ENCODE results near the gene TM4SF1. TPM values are rescaled to one million over a fixed set of nuclear protein-coding genes. Genes with fewer than 3 reads are reported as not detected.

The TM4SF1 gene
- total and polyA plus RNA-seq, 8 donors, result 29.8 to 468 (median 90.0) TPM

- intact Hi-C loops (cut with DNase I; ENCODE audit: low total_unique reads), result no loop called here
- H3K4me3 ChIP-seq, result no peak overlapping the region
- H3K4me1 ChIP-seq, result no peaks in the 10 kb centered on the region
- H3K27me3 ChIP-seq, result no peaks in the 10 kb centered on the region
- H3K9me3 ChIP-seq, result no peaks in the 10 kb centered on the region
- TF ChIP-seq POLR2AphosphoS5 (IDR thresholded peaks at IDR 0.05), result no peak
- no peak for TF ChIP-seq CTCF (IDR thresholded peaks at IDR 0.05)
- no peak for TF ChIP-seq POLR2A (IDR thresholded peaks at IDR 0.05)
- no peak for TF ChIP-seq EP300 (IDR thresholded peaks at IDR 0.05)
- DNase-seq, result no peak
- no peak overlapping the region for H3K27ac ChIP-seq
- H3K36me3 ChIP-seq, result no peaks in the 10 kb centered on the region
Measured at GRCh38 chr3:149324332-149324731, 53.1 kb downstream of the TM4SF1 start.

GRCh38 chr3:149321640-149322039 lies 55.8 kb downstream of the TM4SF1 start:
- Histone ChIP-seq H3K36me3 (no peaks in the 10 kb centered on the region), H3K4me1 (peaks cover 0 to 6% (median 1%) of the 10 kb centered on the region in 4 donors), H3K27me3 (no peaks in the 10 kb centered on the region), H3K27ac (no peak overlapping the region), H3K4me3 (no peak overlapping the region), H3K9me3 (no peaks in the 10 kb centered on the region)
- 41 to 68% (median 62%) methylated on average over 2 of the region's 2 CpGs for WGBS, 5 donors
- TF ChIP-seq POLR2A (IDR thresholded peaks at IDR 0.05), result no peak
- no peak for TF ChIP-seq EP300 (IDR thresholded peaks at IDR 0.05)
- no peak for TF ChIP-seq CTCF (IDR thresholded peaks at IDR 0.05)
- no peak for TF ChIP-seq POLR2AphosphoS5 (IDR thresholded peaks at IDR 0.05)
- DNase-seq, result no peak
- intact Hi-C loops (cut with DNase I; ENCODE audit: low total_unique reads), result no loop called here

GRCh38 chr3:149321136-149321535 lies 56.3 kb downstream of the TM4SF1 start:
- Histone ChIP-seq H3K27ac (no peak overlapping the region), H3K4me1 (peaks cover 0 to 8% (median 3%) of the 10 kb centered on the region in 4 donors), H3K4me3 (no peak overlapping the region), H3K36me3 (no peaks in the 10 kb centered on the region), H3K9me3 (no peaks in the 10 kb centered on the region), H3K27me3 (no peaks in the 10 kb centered on the region)
- no peak for TF ChIP-seq CTCF (IDR thresholded peaks at IDR 0.05)
- no peak for DNase-seq
- intact Hi-C loops (cut with DNase I; ENCODE audit: low total_unique reads), result no loop called here

GRCh38 chr3:149319750-149320149 lies 57.7 kb downstream of the TM4SF1 start:
- H3K4me1 ChIP-seq, result peaks cover 0 to 22% (median 5%) of the 10 kb centered on the region in 4 donors
- H3K36me3 ChIP-seq, result no peaks in the 10 kb centered on the region
- 87 to 95% (median 91%) methylated on average over 3 of the region's 3 CpGs for WGBS, 5 donors
- H3K9me3 ChIP-seq, result no peaks in the 10 kb centered on the region
- H3K27ac ChIP-seq, result no peak overlapping the region
- H3K27me3 ChIP-seq, result no peaks in the 10 kb centered on the region
- TF ChIP-seq CTCF (IDR thresholded peaks at IDR 0.05) (no peak), EP300 (IDR thresholded peaks at IDR 0.05) (no peak), POLR2A (IDR thresholded peaks at IDR 0.05) (no peak)
- no peak overlapping the region for H3K4me3 ChIP-seq
- no peak for DNase-seq
- intact Hi-C loops (cut with DNase I; ENCODE audit: low total_unique reads), result no loop called here

Other genes starting within 250 kb of the TM4SF1 start
- 10 to 100 TPM; 11.2 to 23.9 (median 14.6) TPM for gene HPS3, start 248.0 kb downstream of the TM4SF1 start, total RNA-seq
- 1 to 10 TPM; 6.3 to 9.5 (median 7.0) TPM for gene HPS3, start 248.0 kb downstream of the TM4SF1 start, polyA plus RNA-seq
- 1 to 10 TPM in 2 of 5 donors, under 1 TPM in 1, not detected in 2; 0.73 to 7.5 (median 2.8) TPM for gene CP, start 155.8 kb downstream of the TM4SF1 start, total RNA-seq
- gene CP, start 155.8 kb downstream of the TM4SF1 start, polyA plus RNA-seq, result 10 to 100 TPM in 2 of 3 donors, under 1 TPM in 1; 0.46 to 15.4 (median 10.1) TPM
- gene TM4SF18, start 44.0 kb downstream of the TM4SF1 start, total RNA-seq, result 10 to 100 TPM in 1 of 5 donors, 1 to 10 TPM in 3, not detected in 1; 1.8 to 26.1 (median 5.6) TPM
- gene TM4SF18, start 44.0 kb downstream of the TM4SF1 start, polyA plus RNA-seq, result 1 to 10 TPM in 1 of 3 donors, under 1 TPM in 2; 0.45 to 1.2 (median 0.87) TPM
- 10 to 100 TPM in 2 of 5 donors, 1 to 10 TPM in 2, not detected in 1; 5.3 to 40.8 (median 10.1) TPM for gene TM4SF4, start 97.0 kb upstream of the TM4SF1 start, total RNA-seq
- 10 to 100 TPM in 1 of 3 donors, 1 to 10 TPM in 2; 1.4 to 11.0 (median 7.2) TPM for gene TM4SF4, start 97.0 kb upstream of the TM4SF1 start, polyA plus RNA-seq